Midbrain (tissue), 1 donor: Measurements from ENCODE around the gene LGALS7.

Experiments
- DNase-seq: peaks from one replicate; lab custom pipeline; 2025; lab: John Stamatoyannopoulos, UW

LGALS7 gene

GRCh38 chr19:38727868-38728660, 45.3 kb downstream of the LGALS7 start:
- DNase-seq = no peak

- DNase-seq = no peak
Measured at GRCh38 chr19:38727306-38727867, 45.9 kb downstream of the LGALS7 start.

- DNase-seq = no peak
Measured at GRCh38 chr19:38726761-38727301, 46.5 kb downstream of the LGALS7 start.

GRCh38 chr19:38726284-38726673, 47.0 kb downstream of the LGALS7 start:
- no peak for DNase-seq

GRCh38 chr19:38725469-38726283, 47.6 kb downstream of the LGALS7 start:
- no peak for DNase-seq

- DNase-seq = no peak
Measured at GRCh38 chr19:38723990-38724854, 49.1 kb downstream of the LGALS7 start.

GRCh38 chr19:38723606-38723965, 49.7 kb downstream of the LGALS7 start:
- no peak for DNase-seq

GRCh38 chr19:38722947-38723605, 50.2 kb downstream of the LGALS7 start:
- no peak for DNase-seq

GRCh38 chr19:38721979-38722773, 51.1 kb downstream of the LGALS7 start:
- peak; percentile 88 for DNase-seq

- no peak for DNase-seq
Measured at GRCh38 chr19:38721496-38721895, 51.8 kb downstream of the LGALS7 start.
